HEK293 (cell line): Measurements from ENCODE around the gene YWHAE.
"Not testable (repeated sequence)": the region's sequence is repeated elsewhere in the genome, so short reads cannot be mapped to it uniquely, and the experiment has no call there.

Experiments
- OSR2 ChIP-seq: fragments of 450-650 bp; formaldehyde crosslinking; IDR thresholded peaks from 2 replicates; pipeline ENCODE4 v1.5.1; 2016; ENCODE audit warnings: missing biosample characterization, missing genetic modification characterization
- ZBTB10 ChIP-seq: fragments of 450-650 bp; formaldehyde crosslinking; IDR thresholded peaks from 2 replicates; pipeline ENCODE4 v1.5.1; 2016; ENCODE audit warnings: missing biosample characterization, missing genetic modification characterization
- ZEB2 ChIP-seq: fragments of 450-650 bp; formaldehyde crosslinking; IDR thresholded peaks from 2 replicates; pipeline ENCODE4 v1.5.1; 2016; ENCODE audit warnings: missing biosample characterization, missing genetic modification characterization
- ZNF140 ChIP-seq: fragments of 450-650 bp; formaldehyde crosslinking; IDR thresholded peaks from 2 replicates; pipeline ENCODE4 v1.5.1; 2016; ENCODE audit warnings: missing biosample characterization, missing genetic modification characterization
- ZNF501 ChIP-seq: fragments of 450-650 bp; formaldehyde crosslinking; IDR thresholded peaks from 2 replicates; pipeline ENCODE4 v1.5.1; 2016; ENCODE audit warnings: missing biosample characterization, missing genetic modification characterization
- TF ChIP-seq, protein P1 (sequence below): fragments of 450-650 bp; formaldehyde crosslinking; IDR thresholded peaks from 2 replicates; pipeline ENCODE4 v1.5.1; 2016; ENCODE audit warnings: missing biosample characterization, missing genetic modification characterization

GRCh38 chr17:1378476-1378860 lies 21.6 kb downstream of the YWHAE start:
- TF ChIP-seq OSR2; ZBTB10 (tag by site-specific recombination); ZNF140 (tag by site-specific recombination); ZEB2 (tag by site-specific recombination); ZNF501 (tag by site-specific recombination): not testable (repeated sequence)
- TF ChIP-seq, protein P1, sequence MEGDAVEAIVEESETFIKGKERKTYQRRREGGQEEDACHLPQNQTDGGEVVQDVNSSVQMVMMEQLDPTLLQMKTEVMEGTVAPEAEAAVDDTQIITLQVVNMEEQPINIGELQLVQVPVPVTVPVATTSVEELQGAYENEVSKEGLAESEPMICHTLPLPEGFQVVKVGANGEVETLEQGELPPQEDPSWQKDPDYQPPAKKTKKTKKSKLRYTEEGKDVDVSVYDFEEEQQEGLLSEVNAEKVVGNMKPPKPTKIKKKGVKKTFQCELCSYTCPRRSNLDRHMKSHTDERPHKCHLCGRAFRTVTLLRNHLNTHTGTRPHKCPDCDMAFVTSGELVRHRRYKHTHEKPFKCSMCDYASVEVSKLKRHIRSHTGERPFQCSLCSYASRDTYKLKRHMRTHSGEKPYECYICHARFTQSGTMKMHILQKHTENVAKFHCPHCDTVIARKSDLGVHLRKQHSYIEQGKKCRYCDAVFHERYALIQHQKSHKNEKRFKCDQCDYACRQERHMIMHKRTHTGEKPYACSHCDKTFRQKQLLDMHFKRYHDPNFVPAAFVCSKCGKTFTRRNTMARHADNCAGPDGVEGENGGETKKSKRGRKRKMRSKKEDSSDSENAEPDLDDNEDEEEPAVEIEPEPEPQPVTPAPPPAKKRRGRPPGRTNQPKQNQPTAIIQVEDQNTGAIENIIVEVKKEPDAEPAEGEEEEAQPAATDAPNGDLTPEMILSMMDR (tag by site-specific recombination): not testable (repeated sequence)
